Right lobe of liver (tissue), 6 donors: Measurements from ENCODE around the gene INSYN2B. TPM values are rescaled to one million over a fixed set of nuclear protein-coding genes. Genes with fewer than 3 reads are reported as not detected.

Experiments used
- ATAC-seq, 4 donors: fragments of 200-7000 bp; cut with Tn5 transposase; one replicate each; pipeline ENCODE4 v1.9.1; 2020; ENCODE audit warnings: mild to moderate bottlenecking in 4 of 4, moderate library complexity in 4 of 4
- DNase-seq, 3 donors: peaks; one replicate each; pipeline ENCODE4 v3.0.0-alpha.2; 2020
- H3K27ac ChIP-seq, 3 donors: fragments of 200-600 bp; one replicate each; pipeline ENCODE4 v1.8.0; 2022
- H3K27me3 ChIP-seq, 2 donors: fragments of 200-600 bp; one replicate each; pipeline ENCODE4 v1.8.0; 2022
- H3K36me3 ChIP-seq, 4 donors: fragments of 200-600 bp; sonication (generic) in 1 of 4; one replicate each; pipeline versions ENCODE4 v1.5.1 to v1.8.0; 2017 to 2022; ENCODE audit warnings: control low read depth in 1 of 4
- H3K4me1 ChIP-seq, 4 donors: fragments of 200-600 bp; sonication (generic) in 1 of 4; one replicate each; pipeline versions ENCODE4 v1.5.1 to v1.8.0; 2017 to 2022; ENCODE audit warnings: control low read depth in 1 of 4
- H3K4me3 ChIP-seq, 3 donors: fragments of 200-600 bp; one replicate each; pipeline ENCODE4 v1.8.0; 2022
- H3K9me3 ChIP-seq, 4 donors: fragments of 200-600 bp; sonication (generic) in 1 of 4; one replicate each; pipeline versions ENCODE4 v1.5.1 to v1.8.0; 2017 to 2022; ENCODE audit warnings: control low read depth in 1 of 4
- CTCF ChIP-seq, 4 donors: fragments of 200-600 bp in 3 of 4; fragments of 450-650 bp in 1 of 4; IDR thresholded peaks; one replicate each; pipeline versions ENCODE4 v1.5.1 to v1.8.0; 2016 to 2022; ENCODE audit warnings: antibody characterized with exemption in 4 of 4, mild to moderate bottlenecking in 2 of 4
- POLR2A ChIP-seq: fragments of 450-650 bp; IDR thresholded peaks from one replicate; pipeline ENCODE4 v1.6.1; 2017; ENCODE audit warnings: antibody characterized with exemption, mild to moderate bottlenecking
- WGBS: methylation state at CpG from one replicate; pipeline ENCODE4 v1.1.6; 2018; ENCODE audit warnings: low coverage, low lambda C conversion rate; ENCODE audit not compliant: insufficient coverage; ENCODE audit errors: missing lambda C conversion rate; 5-methylcytosine and 5-hydroxymethylcytosine counted together
- intact Hi-C, 2 donors: fragments of 100-400 bp; cut with DNase I; formaldehyde crosslinking; loops; one replicate each; pipeline versions ENCODE4 v1.11.2 to v1.14.1; 2022
- total RNA-seq, 6 experiments: library from RNA; depleted of rRNA in 2 of 6; stranded (reverse); fragments of >200 nt in 2 of 6; fragmentation: NEBNext Ultra II Directional in 3 of 6; extraction: Animal tissue kit (Norgen Biotek cat#: 25700) in 3 of 6; gene quantifications; one replicate each; pipeline versions ENCODE4 v1.1.0 to v1.2.4, GENCODE V29; 2016 to 2023
- donor health status: DM: no; HTN: yes; CAD: no.
- donor health status: DM: no; HTN: no; CAD: no.
- donor health status: DM: no; HTN: no; CAD: no.
- donor health status: DM: no; HTN: yes; CAD: no.
- donor health status: DM: no; HTN: yes; CAD: no.

The INSYN2B gene
- total RNA-seq, 6 experiments from 2014 or later = 0.09 to 0.13 TPM; not detected in 4

GRCh38 chr5:169869066-169869465 is 111.2 kb downstream of the INSYN2B start:
- intact Hi-C loops = no loop called here
- no peaks in the 10 kb centered on the region for H3K9me3 ChIP-seq
- no peaks in the 10 kb centered on the region for H3K36me3 ChIP-seq
- H3K4me3 ChIP-seq = no peak overlapping the region
- 67% methylated on average over 1 of the region's 3 CpGs for WGBS
- DNase-seq (no peak), ATAC-seq (no peak)
- no peaks in the 10 kb centered on the region for H3K27me3 ChIP-seq
- no peaks in the 10 kb centered on the region for H3K4me1 ChIP-seq
- no peak for TF ChIP-seq POLR2A
- no peak for TF ChIP-seq CTCF (IDR thresholded peaks at IDR 0.05)
- H3K27ac ChIP-seq = no peak overlapping the region

- no peak for DNase-seq
- 73% methylated on average over 2 of the region's 2 CpGs for WGBS
- no peak overlapping the region for H3K27ac ChIP-seq
- no peak overlapping the region for H3K4me3 ChIP-seq
- TF ChIP-seq POLR2A (no peak), CTCF (IDR thresholded peaks at IDR 0.05) (no peak)
- no peak for ATAC-seq
- intact Hi-C loops = no loop called here
- no peaks in the 10 kb centered on the region for H3K9me3 ChIP-seq
- H3K36me3 ChIP-seq = no peaks in the 10 kb centered on the region
- no peaks in the 10 kb centered on the region for H3K4me1 ChIP-seq
- H3K27me3 ChIP-seq = no peaks in the 10 kb centered on the region
These were observed 112.9 kb downstream of the INSYN2B start for GRCh38 chr5:169867347-169867746.

GRCh38 chr5:169864483-169864882 is 115.8 kb downstream of the INSYN2B start:
- TF ChIP-seq CTCF (IDR thresholded peaks at IDR 0.05) = no peak
- no peak for TF ChIP-seq POLR2A
- DNase-seq (no peak), ATAC-seq (peak in 3 of 4 donors; percentile 48 to 71 (median 54))
- Histone ChIP-seq H3K9me3 (no peaks in the 10 kb centered on the region), H3K27me3 (no peaks in the 10 kb centered on the region), H3K4me1 (no peaks in the 10 kb centered on the region), H3K36me3 (no peaks in the 10 kb centered on the region), H3K27ac (no peak overlapping the region), H3K4me3 (no peak overlapping the region)
- intact Hi-C loops = no loop called here
- 78% methylated on average over 1 of the region's 1 CpG for WGBS

GRCh38 chr5:169862391-169862811 is 117.9 kb downstream of the INSYN2B start:
- no peak for TF ChIP-seq CTCF (IDR thresholded peaks at IDR 0.05)
- TF ChIP-seq POLR2A = no peak
- no peaks in the 10 kb centered on the region for H3K4me1 ChIP-seq

GRCh38 chr5:169861934-169862333 is 118.4 kb downstream of the INSYN2B start:
- no peaks in the 10 kb centered on the region for H3K27me3 ChIP-seq
- no peaks in the 10 kb centered on the region for H3K36me3 ChIP-seq
- 72% methylated on average over 2 of the region's 2 CpGs for WGBS
- no peaks in the 10 kb centered on the region for H3K9me3 ChIP-seq
- TF ChIP-seq POLR2A (no peak), CTCF (IDR thresholded peaks at IDR 0.05) (no peak)
- H3K27ac ChIP-seq = no peak overlapping the region
- no peak overlapping the region for H3K4me3 ChIP-seq
- ATAC-seq = no peak
- intact Hi-C loops = no loop called here
- no peak for DNase-seq
- no peaks in the 10 kb centered on the region for H3K4me1 ChIP-seq

More at GRCh38 chr5:169862391-169862811, 117.9 kb downstream of the INSYN2B start:
- intact Hi-C loops = no loop called here
- H3K4me3 ChIP-seq = no peak overlapping the region
- 51% methylated on average over 4 of the region's 4 CpGs for WGBS
- DNase-seq (no peak), ATAC-seq (no peak)
- H3K27me3 ChIP-seq = no peaks in the 10 kb centered on the region
- H3K27ac ChIP-seq = no peak overlapping the region
- H3K9me3 ChIP-seq = no peaks in the 10 kb centered on the region
- H3K36me3 ChIP-seq = no peaks in the 10 kb centered on the region
